SK-N-SH (cell line): ENCODE data around the gene USB1.

Experiments
- CTCF ChIP-seq: fragments of 200-600 bp; sonication (generic); IDR thresholded peaks from 2 replicates; pipeline ENCODE4 v1.6.1; 2017; ENCODE audit warnings: antibody characterized with exemption, mild to moderate bottlenecking, moderate library complexity
- FOXM1 ChIP-seq: IDR thresholded peaks from 2 replicates; pipeline ENCODE4 v1.4.0; 2012; ENCODE audit warnings: low read depth, mild to moderate bottlenecking
- GABPA ChIP-seq: IDR thresholded peaks from 2 replicates; pipeline ENCODE4 v1.4.0; 2012; ENCODE audit warnings: low read depth, mild to moderate bottlenecking
- IRF3 ChIP-seq: fragments of 150-350 bp; IDR thresholded peaks from 2 replicates; pipeline ENCODE4 v1.6.1; 2016; ENCODE audit warnings: mild to moderate bottlenecking, low read depth, low read length
- MAX ChIP-seq: IDR thresholded peaks from 2 replicates; pipeline ENCODE4 v1.4.0; 2012; ENCODE audit warnings: low read depth
- NFIC ChIP-seq: IDR thresholded peaks from 2 replicates; pipeline ENCODE4 v1.4.0; 2012; ENCODE audit warnings: borderline replicate concordance
- RCOR1 ChIP-seq: fragments of 150-350 bp; IDR thresholded peaks from 2 replicates; pipeline ENCODE4 v1.6.1; 2017; ENCODE audit warnings: antibody characterized with exemption, low read length
- REST ChIP-seq: IDR thresholded peaks from 2 replicates; pipeline ENCODE4 v1.6.1; 2012; ENCODE audit warnings: mild to moderate bottlenecking, low read depth, low read length, moderate library complexity
- SIN3A ChIP-seq: IDR thresholded peaks from 2 replicates; pipeline ENCODE4 v1.6.1; 2012; ENCODE audit warnings: low read depth, mild to moderate bottlenecking, low read length, moderate library complexity, borderline replicate concordance
- TAF1 ChIP-seq: IDR thresholded peaks from 2 replicates; pipeline ENCODE4 v1.6.1; 2012; ENCODE audit warnings: low read depth, mild to moderate bottlenecking, low read length, moderate library complexity, borderline replicate concordance

- TF ChIP-seq GABPA, result no peak
- TF ChIP-seq CTCF, result no peak
- TF ChIP-seq MAX, result no peak
- no peak for TF ChIP-seq FOXM1
- TF ChIP-seq TAF1, result no peak
- no peak for TF ChIP-seq NFIC
- TF ChIP-seq REST, result no peak
- no peak for TF ChIP-seq IRF3
- TF ChIP-seq RCOR1, result no peak
- TF ChIP-seq SIN3A, result no peak
Measured at GRCh38 chr16:57976331-57976796, 24.8 kb upstream of the USB1 start.
